ENCODE measurements around the gene TMCC2. TPM values are rescaled to one million over a fixed set of nuclear protein-coding genes. Genes with fewer than 3 reads are reported as not detected.

TMCC2 gene
- total and polyA plus RNA-seq, 2 experiments from 2014 or later, result 2.6 to 9.9 TPM

GRCh38 chr1:205245096-205245495 is 17.4 kb downstream of the TMCC2 start:
- peaks cover 3% of the 10 kb centered on the region for H3K27me3 Mint-ChIP-seq (ENCODE audit: insufficient read depth, low read depth, poor library complexity)
- Histone ChIP-seq H3K4me1 (ENCODE audit: insufficient read depth) (no peaks in the 10 kb centered on the region; the same call in 1 of the 2 replicates), H3K27me3 (ENCODE audit: insufficient read depth) (no peaks in the 10 kb centered on the region), H3K27ac (ENCODE audit: low read depth) (no peak overlapping the region), H3K36me3 (ENCODE audit: insufficient read depth) (no peaks in the 10 kb centered on the region), H3K4me3 (no peak overlapping the region), H3K4me2 (no peak overlapping the region), H3K9me2 (ENCODE audit: insufficient read depth) (no peaks in the 10 kb centered on the region), H3F3A (replicated peaks; ENCODE audit: low read depth) (no peaks in the 10 kb centered on the region), H4K20me1 (replicated peaks; ENCODE audit: insufficient read depth) (no peaks in the 10 kb centered on the region; the same call in 1 of the 2 replicates), H2AFZ (no peak overlapping the region), H3K79me2 (replicated peaks; ENCODE audit: insufficient read depth) (no peaks in the 10 kb centered on the region)
- DNase-seq (ENCODE audit: low spot score) (no peak), ATAC-seq (no peak)
- H3K9me3 Mint-ChIP-seq, result no peaks in the 10 kb centered on the region
- peaks cover 3% of the 10 kb centered on the region; the same call in 2 of the 3 replicates for H3K36me3 Mint-ChIP-seq (ENCODE audit: low read depth)
- no peak for TF ChIP-seq STAT1 (IDR thresholded peaks at IDR 0.05; ENCODE audit: unreplicated experiment)
- no peak for TF ChIP-seq REST (IDR thresholded peaks at IDR 0.05; ENCODE audit: unreplicated experiment)
- no peak overlapping the region for H3K27ac Mint-ChIP-seq
- no peak overlapping the region for H3K4me3 Mint-ChIP-seq
- H3K4me1 Mint-ChIP-seq, result peaks cover 12% of the 10 kb centered on the region; the same call in 2 of the 3 replicates

GRCh38 chr1:205246351-205247119 is 18.8 kb downstream of the TMCC2 start:
- Mint-ChIP-seq H3K27me3 (ENCODE audit: insufficient read depth, low read depth, poor library complexity) (peaks cover 3% of the 10 kb centered on the region), H3K4me3 (no peak overlapping the region), H3K36me3 (ENCODE audit: low read depth) (peaks cover 3% of the 10 kb centered on the region; the same call in 2 of the 3 replicates), H3K9me3 (no peaks in the 10 kb centered on the region), H3K27ac (no peak overlapping the region), H3K4me1 (peaks cover 19% of the 10 kb centered on the region; the same call in 2 of the 3 replicates)
- H3K4me2 ChIP-seq, result no peak overlapping the region
- H3K27ac ChIP-seq (ENCODE audit: low read depth), result no peak overlapping the region
- no peak overlapping the region for H3K4me3 ChIP-seq
- DNase-seq (ENCODE audit: low spot score), result no peak
- no peaks in the 10 kb centered on the region; the same call in 1 of the 2 replicates for H4K20me1 ChIP-seq (replicated peaks; ENCODE audit: insufficient read depth)
- no peaks in the 10 kb centered on the region for H3K27me3 ChIP-seq (ENCODE audit: insufficient read depth)
- no peaks in the 10 kb centered on the region for H3K79me2 ChIP-seq (replicated peaks; ENCODE audit: insufficient read depth)
- TF ChIP-seq EZH2phosphoT487 (IDR thresholded peaks at IDR 0.05; ENCODE audit: unreplicated experiment), result no peak
- no peak for TF ChIP-seq NANOG (IDR thresholded peaks at IDR 0.05; ENCODE audit: borderline replicate concordance)
- TF ChIP-seq EZH2 (IDR thresholded peaks at IDR 0.05; ENCODE audit: low read depth, unreplicated experiment), result no peak
- no peak for TF ChIP-seq ETS1 (IDR thresholded peaks at IDR 0.05)
- TF ChIP-seq ZNF462 (CRISPR knock-in tag; IDR thresholded peaks at IDR 0.05), result no peak
- ATAC-seq, result no peak
- H3K4me1 ChIP-seq (ENCODE audit: insufficient read depth), result no peaks in the 10 kb centered on the region; the same call in 1 of the 2 replicates
- no peak overlapping the region for H2AFZ ChIP-seq
- no peaks in the 10 kb centered on the region for H3K9me2 ChIP-seq (ENCODE audit: insufficient read depth)
- H3F3A ChIP-seq (replicated peaks; ENCODE audit: low read depth), result no peaks in the 10 kb centered on the region
- H3K36me3 ChIP-seq (ENCODE audit: insufficient read depth), result no peaks in the 10 kb centered on the region

All from GM23338 (cell line).